Osteoblast (primary cell): Measurements from ENCODE around the gene PHETA1. TPM values are rescaled to one million over a fixed set of nuclear protein-coding genes. Genes with fewer than 3 reads are reported as not detected.

Experiments
- DNase-seq: peaks from one replicate; pipeline ENCODE4 v3.0.0; 2011; ENCODE audit warnings: low spot score, mixed read lengths; ENCODE audit not compliant: insufficient read length; ENCODE audit errors: missing footprints
- H2AFZ ChIP-seq: 2 replicates; pipeline ENCODE4 v1.6.0; 2011; ENCODE audit warnings: mild to moderate bottlenecking, low read length
- H3K27ac ChIP-seq: 2 replicates; pipeline ENCODE4 v1.5.1; 2011; ENCODE audit warnings: mild to moderate bottlenecking, low read depth, low read length, moderate library complexity
- H3K27me3 ChIP-seq: 2 replicates; pipeline ENCODE4 v1.6.0; 2012; ENCODE audit warnings: mild to moderate bottlenecking, control low read depth, inconsistent platforms, low read length, moderate library complexity; ENCODE audit not compliant: insufficient read depth
- H3K36me3 ChIP-seq: 2 replicates; pipeline ENCODE4 v1.5.1; 2011; ENCODE audit warnings: mild to moderate bottlenecking, low read length, control low read depth, moderate library complexity; ENCODE audit not compliant: insufficient read depth
- H3K4me1 ChIP-seq: 2 replicates; pipeline ENCODE4 v1.5.1; 2011; ENCODE audit warnings: mild to moderate bottlenecking, low read length, control low read depth, moderate library complexity; ENCODE audit not compliant: insufficient read depth
- H3K4me2 ChIP-seq: 2 replicates; pipeline ENCODE4 v1.6.0; 2011; ENCODE audit warnings: mild to moderate bottlenecking, low read length; ENCODE audit not compliant: insufficient read depth
- H3K4me3 ChIP-seq: fragments of 200-600 bp; sonication (generic); 3 replicates; pipeline ENCODE4 v1.5.1; 2012; ENCODE audit warnings: mild to moderate bottlenecking, low read length, inconsistent platforms; ENCODE audit not compliant: insufficient read depth
- H3K79me2 ChIP-seq: 2 replicates; pipeline ENCODE4 v1.6.0; 2012; ENCODE audit warnings: mild to moderate bottlenecking, low read length, control low read depth, inconsistent platforms; ENCODE audit not compliant: insufficient read depth
- H3K9me3 ChIP-seq: 2 replicates; pipeline ENCODE4 v1.5.1; 2011; ENCODE audit warnings: low read depth, low read length, control low read depth
- H4K20me1 ChIP-seq: 2 replicates; pipeline ENCODE4 v1.6.0; 2012; ENCODE audit warnings: mild to moderate bottlenecking, low read length, control low read depth; ENCODE audit not compliant: insufficient read depth
- CTCF ChIP-seq: IDR thresholded peaks from 2 replicates; pipeline ENCODE4 v1.5.1; 2011; ENCODE audit warnings: mild to moderate bottlenecking, low read depth, low read length, moderate library complexity; ENCODE audit errors: extremely low read depth
- total RNA-seq: library from RNA; depleted of rRNA; stranded (reverse); fragments of >200 nt; gene quantifications from 2 replicates; pipeline ENCODE4 v1.2.3, GENCODE V29; 2012

PHETA1 gene
- total RNA-seq, 1 donor: 8.3 TPM

GRCh38 chr12:111314953-111315539 is 53.8 kb downstream of the PHETA1 start:
- no peak overlapping the region for H3K4me3 ChIP-seq
- H3K4me1 ChIP-seq: no peaks in the 10 kb centered on the region
- H3K36me3 ChIP-seq: no peaks in the 10 kb centered on the region
- no peaks in the 10 kb centered on the region for H3K9me3 ChIP-seq
- no peak for TF ChIP-seq CTCF
- no peak overlapping the region for H3K27ac ChIP-seq
- H4K20me1 ChIP-seq: no peaks in the 10 kb centered on the region
- no peak overlapping the region for H3K4me2 ChIP-seq
- no peaks in the 10 kb centered on the region for H3K79me2 ChIP-seq
- peaks cover 8% of the 10 kb centered on the region for H3K27me3 ChIP-seq
- no peak overlapping the region for H2AFZ ChIP-seq
- DNase-seq: peak; percentile 81

GRCh38 chr12:111313833-111314259 is 55.0 kb downstream of the PHETA1 start:
- Histone ChIP-seq H3K79me2 (no peaks in the 10 kb centered on the region), H3K4me3 (no peak overlapping the region), H3K9me3 (no peaks in the 10 kb centered on the region), H3K27ac (no peak overlapping the region), H3K4me1 (no peaks in the 10 kb centered on the region), H3K27me3 (peaks cover 8% of the 10 kb centered on the region), H3K36me3 (no peaks in the 10 kb centered on the region), H3K4me2 (no peak overlapping the region), H2AFZ (no peak overlapping the region), H4K20me1 (no peaks in the 10 kb centered on the region)
- peak; percentile 94 for TF ChIP-seq CTCF
- DNase-seq: peak; percentile 99

DNA sequence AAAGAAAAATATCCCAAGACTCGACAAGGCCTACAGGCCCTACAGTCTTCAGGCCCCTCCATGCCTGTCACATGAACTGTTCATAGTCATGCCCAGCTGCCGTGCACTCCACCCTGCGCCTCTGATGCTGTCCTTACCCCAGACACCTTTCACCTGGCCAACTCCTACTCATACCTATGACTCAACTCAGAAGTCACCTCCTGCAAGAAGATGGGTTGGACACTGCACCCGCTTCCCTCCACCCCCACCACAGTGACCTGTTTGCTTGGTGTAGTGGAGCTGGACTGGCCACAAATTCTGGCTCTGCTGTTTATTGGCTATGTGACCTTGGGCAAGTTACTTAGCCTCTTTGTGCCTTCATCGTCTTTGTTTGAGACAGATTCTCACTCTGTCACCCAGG is 56.2 kb downstream of the PHETA1 start:
- no peak overlapping the region for H3K4me2 ChIP-seq
- no peak overlapping the region for H3K27ac ChIP-seq
- no peaks in the 10 kb centered on the region for H3K4me1 ChIP-seq
- TF ChIP-seq CTCF: no peak
- H3K79me2 ChIP-seq: no peaks in the 10 kb centered on the region
- H3K9me3 ChIP-seq: no peaks in the 10 kb centered on the region
- H4K20me1 ChIP-seq: no peaks in the 10 kb centered on the region
- peak; percentile 1 for DNase-seq
- H3K27me3 ChIP-seq: peaks cover 8% of the 10 kb centered on the region
- no peak overlapping the region for H3K4me3 ChIP-seq
- H2AFZ ChIP-seq: no peak overlapping the region
- no peaks in the 10 kb centered on the region for H3K36me3 ChIP-seq

- Histone ChIP-seq H4K20me1 (no peaks in the 10 kb centered on the region), H3K36me3 (no peaks in the 10 kb centered on the region), H3K4me3 (no peak overlapping the region), H2AFZ (no peak overlapping the region), H3K9me3 (no peaks in the 10 kb centered on the region), H3K27ac (no peak overlapping the region), H3K4me1 (no peaks in the 10 kb centered on the region), H3K27me3 (peaks cover 5% of the 10 kb centered on the region), H3K4me2 (no peak overlapping the region), H3K79me2 (no peaks in the 10 kb centered on the region)
- no peak for TF ChIP-seq CTCF
- peak; percentile 81 for DNase-seq
Measured at GRCh38 chr12:111312016-111312415, 56.9 kb downstream of the PHETA1 start.
